Gastrocnemius medialis (tissue), 4 donors: ENCODE data around the gene CDH1.

Experiments
- POLR2A ChIP-seq, 2 donors: fragments of 450-650 bp; IDR thresholded peaks; one replicate each; pipeline ENCODE4 v1.6.1; 2017; ENCODE audit warnings: antibody characterized with exemption in 2 of 2, mild to moderate bottlenecking in 2 of 2, moderate library complexity in 2 of 2
- TF ChIP-seq, protein P1 (sequence below), 5 experiments: fragments of 450-650 bp in 3 of 5; fragments of 200-600 bp in 2 of 5; sonication (generic) in 2 of 5; IDR thresholded peaks in 4 of 5; conservative IDR thresholded peaks in 1 of 5; 1 replicate in 4 of 5; 2 replicates in 1 of 5; pipeline ENCODE4 v1.5.1; 2016 to 2019; ENCODE audit warnings: antibody characterized with exemption in 5 of 5, mild to moderate bottlenecking in 3 of 5, moderate library complexity in 3 of 5

DNA sequence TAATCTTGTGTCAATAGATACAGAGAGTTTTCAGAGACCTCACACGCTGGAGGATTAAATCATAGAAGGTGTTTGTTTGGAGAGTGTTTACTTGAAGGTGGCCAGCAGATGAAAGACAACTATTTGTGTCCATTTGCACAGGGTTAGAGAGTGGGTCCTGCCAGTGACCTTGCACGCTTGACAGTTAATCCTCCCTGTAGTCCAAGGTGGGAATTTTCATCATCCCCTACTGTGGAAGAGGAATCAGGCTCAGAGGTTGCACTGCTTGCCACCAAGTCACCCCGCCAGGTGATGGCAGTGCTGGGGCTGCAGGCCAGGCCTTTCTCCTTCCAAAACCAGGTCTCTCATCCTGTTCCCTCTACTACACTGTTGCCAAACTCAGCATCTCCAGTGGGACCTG, 12.3 kb downstream of the CDH1 start:
- TF ChIP-seq, protein P1, sequence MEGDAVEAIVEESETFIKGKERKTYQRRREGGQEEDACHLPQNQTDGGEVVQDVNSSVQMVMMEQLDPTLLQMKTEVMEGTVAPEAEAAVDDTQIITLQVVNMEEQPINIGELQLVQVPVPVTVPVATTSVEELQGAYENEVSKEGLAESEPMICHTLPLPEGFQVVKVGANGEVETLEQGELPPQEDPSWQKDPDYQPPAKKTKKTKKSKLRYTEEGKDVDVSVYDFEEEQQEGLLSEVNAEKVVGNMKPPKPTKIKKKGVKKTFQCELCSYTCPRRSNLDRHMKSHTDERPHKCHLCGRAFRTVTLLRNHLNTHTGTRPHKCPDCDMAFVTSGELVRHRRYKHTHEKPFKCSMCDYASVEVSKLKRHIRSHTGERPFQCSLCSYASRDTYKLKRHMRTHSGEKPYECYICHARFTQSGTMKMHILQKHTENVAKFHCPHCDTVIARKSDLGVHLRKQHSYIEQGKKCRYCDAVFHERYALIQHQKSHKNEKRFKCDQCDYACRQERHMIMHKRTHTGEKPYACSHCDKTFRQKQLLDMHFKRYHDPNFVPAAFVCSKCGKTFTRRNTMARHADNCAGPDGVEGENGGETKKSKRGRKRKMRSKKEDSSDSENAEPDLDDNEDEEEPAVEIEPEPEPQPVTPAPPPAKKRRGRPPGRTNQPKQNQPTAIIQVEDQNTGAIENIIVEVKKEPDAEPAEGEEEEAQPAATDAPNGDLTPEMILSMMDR (IDR thresholded peaks at IDR 0.05 in 4 of 5, conservative IDR thresholded peaks at IDR 0.05 in 1 of 5): no peak
- TF ChIP-seq POLR2A (IDR thresholded peaks at IDR 0.05): no peak
